Keratinocyte (primary cell): ENCODE results near the gene CDH13. TPM values are rescaled to one million over a fixed set of nuclear protein-coding genes. Genes with fewer than 3 reads are reported as not detected.

Experiments used
- DNase-seq: peaks from one replicate; pipeline ENCODE4 v3.0.0-alpha.2; 2011; ENCODE audit warnings: low read depth, missing footprints, low spot score
- FAIRE-seq: peaks from 2 replicates; lab custom pipeline; 2011; peaks lifted over from hg19 to GRCh38; lab: Jason Lieb, UNC
- H2AFZ ChIP-seq: 2 replicates; pipeline ENCODE4 v1.6.0; 2012; ENCODE audit warnings: low read length, control low read depth, inconsistent platforms; ENCODE audit not compliant: control insufficient read depth
- H3K27ac ChIP-seq: 2 replicates; pipeline ENCODE4 v1.5.1; 2011; ENCODE audit warnings: low read length; ENCODE audit not compliant: control insufficient read depth, insufficient read depth
- H3K27me3 ChIP-seq: 3 replicates; pipeline ENCODE4 v1.6.0; 2011; ENCODE audit warnings: low read length; ENCODE audit not compliant: control insufficient read depth, insufficient read depth; ENCODE audit errors: extremely low read depth
- H3K36me3 ChIP-seq, 2 experiments: 2 replicates in 1 of 2; 3 replicates in 1 of 2; pipeline ENCODE4 v1.5.1; 2011; ENCODE audit warnings: low read length in 2 of 2, mild to moderate bottlenecking in 1 of 2; ENCODE audit not compliant: control insufficient read depth in 2 of 2, insufficient read depth in 2 of 2; ENCODE audit errors: extremely low read depth in 1 of 2
- H3K4me1 ChIP-seq: 3 replicates; pipeline ENCODE4 v1.5.1; 2011; ENCODE audit warnings: low read length; ENCODE audit not compliant: control insufficient read depth, insufficient read depth; ENCODE audit errors: extremely low read depth
- H3K4me2 ChIP-seq: 3 replicates; pipeline ENCODE4 v1.6.0; 2011; ENCODE audit warnings: low read depth, low read length; ENCODE audit not compliant: control insufficient read depth, insufficient read depth; ENCODE audit errors: extremely low read depth
- H3K4me3 ChIP-seq, 3 experiments: fragments of 200-600 bp in 1 of 3; sonication (generic) in 1 of 3; 2 replicates in 2 of 3; 3 replicates in 1 of 3; pipeline ENCODE4 v1.5.1; 2011 to 2016; ENCODE audit warnings: low read length in 3 of 3, mild to moderate bottlenecking in 3 of 3, control low read depth in 2 of 3, inconsistent platforms in 1 of 3, low read depth in 1 of 3, mixed read lengths in 1 of 3, mixed run types in 1 of 3, moderate library complexity in 1 of 3; ENCODE audit not compliant: control insufficient read depth in 2 of 3, insufficient read depth in 2 of 3; ENCODE audit errors: extremely low read depth in 1 of 3
- H3K79me2 ChIP-seq: 2 replicates; pipeline ENCODE4 v1.6.0; 2012; ENCODE audit warnings: low read length; ENCODE audit not compliant: control insufficient read depth, insufficient read depth
- H3K9ac ChIP-seq: 3 replicates; pipeline ENCODE4 v1.6.0; 2011; ENCODE audit warnings: low read length; ENCODE audit not compliant: control insufficient read depth, insufficient read depth; ENCODE audit errors: extremely low read depth
- H3K9me1 ChIP-seq: 3 replicates; pipeline ENCODE4 v1.6.0; 2011; ENCODE audit warnings: low read length; ENCODE audit not compliant: control insufficient read depth, insufficient read depth; ENCODE audit errors: extremely low read depth
- H3K9me3 ChIP-seq: 2 replicates; pipeline ENCODE4 v1.5.1; 2012; ENCODE audit warnings: low read depth, low read length; ENCODE audit not compliant: control insufficient read depth
- H4K20me1 ChIP-seq: 3 replicates; pipeline ENCODE4 v1.6.0; 2011; ENCODE audit warnings: low read length; ENCODE audit not compliant: control insufficient read depth, insufficient read depth; ENCODE audit errors: extremely low read depth
- EZH2 ChIP-seq: IDR thresholded peaks from one replicate; pipeline ENCODE4 v1.6.1; 2012; ENCODE audit warnings: inconsistent platforms, mild to moderate bottlenecking, low read length, moderate library complexity
- dilution Hi-C: fragments of 300-500 bp; cut with MboI; formaldehyde crosslinking; loops from one replicate; pipeline ENCODE4 v1.7.0; 2020; ENCODE audit warnings: low sequenced_read_pairs; ENCODE audit not compliant: extremely low pct_ligation_motif_present
- polyA plus RNA-seq, 5 experiments: library from polyadenylated mRNA; depleted of rRNA in 3 of 5; stranded (reverse) in 3 of 5; stranded (forward) in 1 of 5; unstranded in 1 of 5; fragments of >200 nt; gene quantifications; 1 replicate in 1 of 5; 2 replicates in 3 of 5; 3 replicates in 1 of 5; pipeline versions ENCODE4 v1.2.1 to v1.2.3, GENCODE V29; 2011 to 2012; ENCODE audit warnings: missing spikeins in 2 of 5, low read depth in 1 of 5, low replicate concordance in 1 of 5
- TF ChIP-seq, protein P1 (sequence below), 3 experiments: IDR thresholded peaks in 1 of 3; conservative IDR thresholded peaks in 1 of 3; optimal IDR thresholded peaks in 1 of 3; 2 replicates in 2 of 3; 3 replicates in 1 of 3; pipeline versions ENCODE3 to v1.5.1; 2011; ENCODE audit warnings: low read length in 3 of 3, mild to moderate bottlenecking in 3 of 3, moderate library complexity in 2 of 3, control low read depth in 1 of 3, inconsistent platforms in 1 of 3; ENCODE audit not compliant: insufficient read depth in 2 of 3; ENCODE audit errors: extremely low read depth in 1 of 3

Gene CDH13
- polyA plus RNA-seq, 1 donor (not counting 4 experiments of a cell fraction or from before 2014, with no cell fraction given): 111 TPM

GRCh38 chr16:83118365-83118764 lies 491.6 kb downstream of the CDH13 start:
- H2AFZ ChIP-seq: no peak overlapping the region
- TF ChIP-seq EZH2: no peak
- TF ChIP-seq, protein P1, sequence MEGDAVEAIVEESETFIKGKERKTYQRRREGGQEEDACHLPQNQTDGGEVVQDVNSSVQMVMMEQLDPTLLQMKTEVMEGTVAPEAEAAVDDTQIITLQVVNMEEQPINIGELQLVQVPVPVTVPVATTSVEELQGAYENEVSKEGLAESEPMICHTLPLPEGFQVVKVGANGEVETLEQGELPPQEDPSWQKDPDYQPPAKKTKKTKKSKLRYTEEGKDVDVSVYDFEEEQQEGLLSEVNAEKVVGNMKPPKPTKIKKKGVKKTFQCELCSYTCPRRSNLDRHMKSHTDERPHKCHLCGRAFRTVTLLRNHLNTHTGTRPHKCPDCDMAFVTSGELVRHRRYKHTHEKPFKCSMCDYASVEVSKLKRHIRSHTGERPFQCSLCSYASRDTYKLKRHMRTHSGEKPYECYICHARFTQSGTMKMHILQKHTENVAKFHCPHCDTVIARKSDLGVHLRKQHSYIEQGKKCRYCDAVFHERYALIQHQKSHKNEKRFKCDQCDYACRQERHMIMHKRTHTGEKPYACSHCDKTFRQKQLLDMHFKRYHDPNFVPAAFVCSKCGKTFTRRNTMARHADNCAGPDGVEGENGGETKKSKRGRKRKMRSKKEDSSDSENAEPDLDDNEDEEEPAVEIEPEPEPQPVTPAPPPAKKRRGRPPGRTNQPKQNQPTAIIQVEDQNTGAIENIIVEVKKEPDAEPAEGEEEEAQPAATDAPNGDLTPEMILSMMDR (optimal IDR thresholded peaks at IDR 0.05 in 1 of 3, IDR thresholded peaks at IDR 0.05 in 1 of 3, conservative IDR thresholded peaks at IDR 0.05 in 1 of 3; ENCODE audit: extremely low read depth in 1 of 3, insufficient read depth in 2 of 3, low read length in 3 of 3): no peak
- H3K9me1 ChIP-seq: peaks cover 4% of the 10 kb centered on the region
- H4K20me1 ChIP-seq: no peaks in the 10 kb centered on the region
- H3K4me3 ChIP-seq: no peak overlapping the region
- DNase-seq (no peak), FAIRE-seq (no peak)
- no peaks in the 10 kb centered on the region for H3K9me3 ChIP-seq
- dilution Hi-C loops: no loop called here
- no peaks in the 10 kb centered on the region for H3K4me1 ChIP-seq
- H3K9ac ChIP-seq: no peak overlapping the region
- no peaks in the 10 kb centered on the region for H3K79me2 ChIP-seq
- no peaks in the 10 kb centered on the region for H3K27me3 ChIP-seq
- no peak overlapping the region for H3K4me2 ChIP-seq
- no peak overlapping the region for H3K27ac ChIP-seq
- H3K36me3 ChIP-seq: peaks cover 0 to 6% of the 10 kb centered on the region in 2 experiments

DNA sequence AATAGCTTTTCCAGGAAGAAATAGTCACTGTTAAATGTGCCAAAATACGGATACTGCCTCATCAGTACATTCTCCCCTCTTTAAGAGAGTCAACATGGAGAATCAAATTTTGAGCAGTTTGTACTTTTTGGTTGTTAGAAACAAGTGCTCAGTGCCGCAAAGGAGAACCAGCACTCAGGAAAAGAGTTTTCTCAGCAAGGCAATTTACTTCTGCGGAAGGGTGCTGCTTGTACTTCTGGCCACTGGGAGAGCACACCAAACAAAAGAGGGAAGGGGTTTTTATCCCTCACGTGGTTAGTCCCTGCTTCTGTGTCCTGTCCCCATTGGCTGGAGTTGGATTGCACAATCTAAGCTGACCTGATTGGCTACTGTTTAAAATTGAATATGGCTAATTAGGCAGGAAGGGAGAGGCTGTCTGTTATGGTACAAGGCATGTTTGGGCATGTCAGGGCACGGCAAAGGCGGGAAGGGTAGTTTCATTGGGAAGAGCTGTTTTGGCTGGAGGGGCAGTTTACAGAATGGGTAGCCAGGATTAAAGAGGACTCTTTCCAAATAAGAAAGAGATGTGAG lies 499.3 kb downstream of the CDH13 start:
- Histone ChIP-seq H3K4me1 (no peaks in the 10 kb centered on the region), H3K36me3 (peaks cover 5 to 6% of the 10 kb centered on the region in 2 experiments), H3K4me3 (no peak overlapping the region), H3K9ac (no peak overlapping the region), H3K9me1 (no peaks in the 10 kb centered on the region), H4K20me1 (no peaks in the 10 kb centered on the region), H3K79me2 (no peaks in the 10 kb centered on the region), H3K27ac (no peak overlapping the region), H3K4me2 (no peak overlapping the region), H3K9me3 (peaks cover 10% of the 10 kb centered on the region), H3K27me3 (no peaks in the 10 kb centered on the region), H2AFZ (no peak overlapping the region)
- no peak for TF ChIP-seq EZH2
- TF ChIP-seq, protein P1 (optimal IDR thresholded peaks at IDR 0.05 in 1 of 3, IDR thresholded peaks at IDR 0.05 in 1 of 3, conservative IDR thresholded peaks at IDR 0.05 in 1 of 3; ENCODE audit: extremely low read depth in 1 of 3, insufficient read depth in 2 of 3, low read length in 3 of 3): no peak
- DNase-seq (no peak), FAIRE-seq (peak; percentile 32)
- dilution Hi-C loops: no loop called here
